ENCODE measurements around the gene GPRIN1.

The GPRIN1 gene
- 0.97 to 4.1 reads per million in 2 donors for total RNA-seq

DNA sequence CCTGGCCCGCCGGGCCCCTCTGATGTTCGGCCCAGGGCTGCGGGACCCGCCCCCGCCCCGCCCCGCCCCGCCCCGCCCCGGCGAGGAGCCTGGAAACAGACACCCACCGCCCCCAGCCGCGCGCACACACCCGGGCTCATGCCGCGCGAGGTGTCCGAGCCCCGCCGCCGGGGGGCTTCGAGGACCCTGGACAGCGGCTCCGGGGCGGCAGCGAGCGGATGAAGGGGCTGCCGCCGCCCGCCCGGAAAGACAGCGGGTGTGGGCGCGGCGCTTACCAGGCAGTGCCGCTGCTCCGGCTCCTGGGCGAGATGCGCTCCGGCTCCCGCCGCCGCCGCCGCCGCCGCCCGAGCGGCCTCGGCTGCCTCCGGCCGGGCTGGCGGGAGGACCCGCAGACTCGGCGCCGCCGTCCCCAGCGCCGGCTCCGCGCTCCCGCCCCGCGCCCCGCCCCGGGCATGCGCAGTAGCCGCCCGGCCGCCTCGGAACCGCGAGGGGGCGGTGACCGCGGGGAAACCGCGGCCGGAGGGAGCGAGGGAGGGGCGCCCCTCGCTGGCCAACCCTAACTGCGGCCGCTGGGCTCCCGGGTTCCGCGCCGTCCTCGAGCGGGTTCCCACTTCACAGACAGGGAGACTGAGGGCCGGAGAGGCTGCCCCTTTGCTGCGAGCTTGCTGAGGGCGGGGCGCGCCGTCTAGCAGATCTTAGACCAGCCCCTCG, at the start of gene GPRIN1:
Gene GPRIN1 (minus strand): TSS at position 433 of the 711 bp plus-strand sequence. CDS start 10,322 bp downstream, outside the sequence.
- peak; percentile 39 for DNase-seq

DNA sequence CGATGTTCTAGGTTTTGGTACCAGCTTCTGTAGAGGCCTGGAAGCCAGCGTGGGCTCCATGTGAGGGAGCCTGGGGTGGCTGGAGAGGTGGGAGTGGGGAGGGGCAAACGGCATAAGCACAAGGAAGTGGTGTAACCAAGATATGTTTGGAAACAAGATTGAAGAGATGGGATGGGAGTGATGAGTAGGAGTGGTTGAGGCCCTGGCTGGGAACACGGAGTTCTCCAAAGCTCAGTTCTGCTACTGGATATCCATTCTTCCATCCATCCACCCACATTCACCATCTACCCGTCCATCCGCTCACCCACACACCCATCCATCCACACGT, 49.5 kb upstream of the GPRIN1 start:
- no peak for DNase-seq

DNA sequence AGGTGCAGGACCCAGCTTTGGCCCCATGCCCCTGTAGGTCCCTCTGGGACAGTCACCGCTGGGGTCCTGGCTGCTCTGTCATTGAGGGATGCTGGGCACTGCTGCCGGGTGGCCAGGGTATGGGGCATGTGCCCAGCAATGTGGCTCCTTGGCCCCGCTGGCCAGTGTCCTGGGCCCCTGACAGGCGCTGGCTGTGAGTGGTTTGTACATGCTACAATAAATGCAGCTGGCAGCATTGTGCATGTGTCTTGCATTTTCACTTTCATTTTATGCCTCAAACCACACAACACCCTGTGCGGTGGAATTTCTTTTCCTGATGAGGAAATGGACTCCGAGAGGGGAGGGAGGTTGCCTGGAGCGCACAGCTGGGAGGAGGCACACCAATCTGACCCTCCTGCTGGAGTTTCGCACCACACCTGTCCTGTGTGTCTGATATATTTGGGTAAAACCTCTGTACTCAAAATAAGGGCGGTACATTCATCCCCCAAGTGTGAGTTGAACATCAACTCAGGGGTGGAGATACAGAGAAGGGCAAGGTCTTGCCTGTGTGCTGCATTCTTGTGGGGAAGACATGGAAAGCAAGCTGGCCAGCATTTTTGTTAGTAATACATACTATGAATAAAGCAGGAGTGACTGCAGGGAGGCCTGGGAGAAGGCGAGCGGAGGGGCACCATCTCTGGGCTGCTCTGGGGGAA, 49.0 kb upstream of the GPRIN1 start:
- DNase-seq = no peak

DNA sequence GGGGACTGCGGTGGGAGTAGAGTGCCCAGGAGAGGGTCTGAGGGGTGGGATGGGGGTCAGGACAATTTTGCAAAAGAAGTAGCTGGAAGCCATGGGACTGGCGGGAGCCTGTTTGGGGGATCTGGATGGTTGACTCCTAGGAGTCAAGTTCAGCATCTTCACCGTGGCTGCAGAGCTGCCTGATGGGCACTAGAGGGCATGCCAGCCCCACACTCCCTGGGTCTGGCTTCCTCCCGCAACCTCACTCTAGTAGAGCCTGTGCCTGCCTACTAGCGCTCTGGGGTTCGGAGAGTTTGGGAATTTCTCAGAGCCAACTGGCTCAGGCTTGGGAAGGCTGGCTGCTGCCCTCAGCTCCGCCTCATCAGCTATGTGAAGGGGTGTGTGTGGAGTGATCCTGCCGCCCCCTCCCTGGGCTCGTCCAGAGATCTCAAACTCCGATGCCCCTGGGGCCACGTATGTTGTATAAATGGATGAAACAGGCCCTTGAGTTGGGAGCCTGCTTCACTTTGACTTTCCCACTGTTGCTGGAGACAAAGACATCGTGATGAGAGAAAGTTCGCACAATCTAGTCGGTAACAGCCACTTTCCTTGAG, 48.1 kb upstream of the GPRIN1 start:
- peak; percentile 49 for DNase-seq

DNA sequence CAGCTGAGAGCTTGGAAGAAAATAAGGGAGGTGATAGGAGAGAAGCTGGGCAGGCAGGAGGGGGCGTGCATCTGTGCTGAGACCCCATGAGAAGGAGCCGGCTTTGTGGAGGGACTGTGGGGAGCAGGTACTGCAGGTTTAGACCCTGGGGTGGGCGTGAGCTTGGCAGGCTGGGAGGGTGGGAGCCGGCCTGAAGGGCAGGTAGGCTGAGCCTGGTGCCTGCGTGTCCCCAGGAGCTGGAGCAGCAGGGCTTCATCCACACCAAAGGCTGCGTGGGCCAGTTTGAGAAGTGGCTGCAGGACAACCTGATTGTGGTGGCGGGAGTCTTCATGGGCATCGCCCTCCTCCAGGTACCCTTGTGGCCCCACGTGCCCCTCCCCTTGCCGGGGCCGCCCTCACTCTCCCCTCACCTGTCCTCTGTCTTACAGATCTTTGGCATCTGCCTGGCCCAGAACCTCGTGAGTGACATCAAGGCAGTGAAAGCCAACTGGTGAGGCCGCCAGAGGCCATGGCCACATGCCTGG, 46.6 kb upstream of the GPRIN1 start:
- DNase-seq = no peak

DNA sequence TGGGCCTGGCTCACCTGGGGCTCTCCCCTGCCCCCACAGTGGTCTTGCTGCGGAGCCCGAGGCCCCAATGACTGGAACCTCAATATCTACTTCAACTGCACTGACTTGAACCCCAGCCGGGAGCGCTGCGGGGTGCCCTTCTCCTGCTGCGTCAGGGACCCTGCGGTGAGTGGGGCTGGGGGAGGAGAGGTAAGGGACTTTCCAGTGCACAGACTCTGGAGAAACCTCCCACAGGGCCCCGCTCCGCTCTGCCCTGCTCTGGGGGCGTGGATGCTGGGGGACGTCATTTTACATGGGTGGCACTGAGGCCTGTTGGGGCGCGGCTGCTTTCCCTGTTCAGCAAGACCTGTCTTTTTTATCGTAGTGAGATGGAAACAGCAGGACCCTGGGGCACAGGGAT, 44.9 kb upstream of the GPRIN1 start:
- no peak for DNase-seq

DNA sequence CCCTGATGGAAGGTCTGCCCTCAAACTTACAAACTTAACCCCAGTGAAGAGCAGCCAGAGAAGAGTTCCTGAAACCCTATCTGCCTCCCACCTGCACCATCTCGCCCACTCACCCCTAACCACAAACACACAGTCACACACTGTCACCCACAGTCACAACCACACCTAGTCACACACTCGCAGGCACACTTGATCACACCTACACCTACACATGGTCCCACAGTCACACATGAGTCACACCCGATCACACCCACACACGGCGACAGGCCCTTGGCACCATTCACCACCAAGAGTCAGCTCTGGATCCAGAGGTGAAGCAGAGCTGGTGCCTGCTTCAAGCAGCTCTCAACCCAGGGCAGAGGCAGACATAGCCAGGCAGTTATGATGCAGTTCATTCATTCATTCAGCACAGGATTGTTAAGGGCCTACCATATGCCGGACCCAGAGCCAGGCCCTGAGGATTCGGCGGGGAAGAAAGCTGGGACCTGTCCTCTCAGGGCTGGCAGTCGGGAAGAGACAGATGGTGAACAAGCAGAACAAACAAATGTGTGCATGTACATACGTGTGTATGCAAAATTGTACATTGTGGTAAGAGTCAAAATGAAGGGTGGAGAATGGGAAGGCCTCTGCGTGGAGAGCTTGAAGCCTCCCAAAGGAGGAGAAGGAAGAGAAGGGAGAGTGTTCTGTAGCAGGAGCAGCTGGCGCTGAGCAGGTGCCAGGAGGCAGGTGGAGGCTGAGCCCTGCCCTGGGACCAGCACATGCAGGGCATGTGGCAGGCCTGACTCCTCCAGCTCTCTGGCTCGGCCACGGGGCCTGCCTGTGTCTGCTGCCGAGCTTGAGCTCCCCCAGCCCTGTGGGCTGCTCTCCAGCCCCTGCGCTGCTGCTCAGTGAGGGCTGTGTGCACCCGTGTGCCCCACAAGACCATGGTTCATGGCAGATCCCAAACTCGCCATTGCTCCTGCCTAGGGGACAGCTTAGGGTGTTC, 43.7 kb upstream of the GPRIN1 start:
- DNase-seq = no peak

DNA sequence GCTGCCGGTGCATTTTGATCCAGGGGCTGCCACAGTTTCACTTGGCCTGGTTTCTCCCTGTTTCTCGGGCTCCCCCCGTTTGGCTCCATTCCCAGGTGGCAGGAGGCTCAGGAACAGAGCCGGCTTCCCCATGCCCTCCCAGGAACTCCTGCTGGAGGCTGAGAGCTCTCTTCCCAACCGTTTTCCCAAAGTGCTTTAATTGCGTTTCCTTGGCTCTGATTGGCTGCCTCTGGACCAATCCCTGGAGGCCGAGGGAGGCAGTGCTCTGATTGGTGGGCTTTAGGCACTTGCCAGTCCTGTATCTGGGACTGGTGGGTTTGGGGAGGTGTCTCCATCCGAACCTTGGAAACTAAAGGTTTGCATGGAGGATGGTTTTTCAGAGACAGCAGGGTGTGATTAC, 42.2 kb upstream of the GPRIN1 start:
- DNase-seq = no peak

DNA sequence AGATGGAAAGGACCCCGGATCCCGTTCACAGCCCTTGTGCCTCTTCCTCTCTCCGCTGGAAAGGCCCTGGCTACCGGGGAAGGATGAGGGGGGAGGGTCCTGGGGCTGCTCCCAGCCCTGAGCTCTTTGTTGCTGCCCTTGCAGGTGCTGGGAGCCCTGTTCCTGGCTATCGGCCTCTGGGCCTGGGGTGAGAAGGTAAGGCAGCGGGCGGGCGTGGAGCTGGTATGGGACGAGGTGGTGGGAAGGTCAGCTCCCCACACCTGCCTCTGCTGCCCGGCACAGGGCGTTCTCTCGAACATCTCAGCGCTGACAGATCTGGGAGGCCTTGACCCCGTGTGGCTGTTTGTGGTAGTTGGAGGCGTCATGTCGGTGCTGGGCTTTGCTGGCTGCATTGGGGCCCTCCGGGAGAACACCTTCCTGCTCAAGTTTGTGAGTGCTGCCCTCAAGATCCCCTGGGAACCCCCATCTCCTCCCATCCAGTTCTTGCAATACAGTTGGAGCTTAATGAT, 41.6 kb upstream of the GPRIN1 start:
- DNase-seq = no peak

DNA sequence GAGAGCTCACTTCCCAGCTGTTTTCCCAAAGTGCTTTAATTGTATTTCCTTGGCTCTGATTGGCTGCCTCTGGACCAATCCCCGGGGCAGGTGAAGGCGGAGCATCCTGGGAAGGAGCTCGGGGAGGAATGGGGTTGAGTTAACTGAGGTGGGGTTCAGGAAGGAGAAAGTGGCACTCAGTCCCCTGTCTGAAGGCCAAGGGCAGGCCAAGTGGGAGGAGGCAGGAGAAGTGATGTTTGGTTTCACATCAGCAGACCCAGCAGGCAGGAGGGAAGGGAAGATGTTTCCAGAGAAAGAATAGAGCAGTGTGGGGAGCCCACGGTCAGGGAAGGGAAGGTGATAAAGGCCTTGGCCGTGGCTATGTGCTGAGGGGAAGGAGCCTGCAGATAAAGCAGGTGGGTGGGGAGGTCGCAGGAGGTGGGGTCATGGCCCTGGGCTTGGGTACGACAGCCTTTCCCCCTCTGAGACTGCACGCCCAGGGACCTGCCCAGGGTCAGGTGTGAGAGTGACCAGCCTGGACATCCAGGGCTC, 40.5 kb upstream of the GPRIN1 start:
- no peak for DNase-seq

DNA sequence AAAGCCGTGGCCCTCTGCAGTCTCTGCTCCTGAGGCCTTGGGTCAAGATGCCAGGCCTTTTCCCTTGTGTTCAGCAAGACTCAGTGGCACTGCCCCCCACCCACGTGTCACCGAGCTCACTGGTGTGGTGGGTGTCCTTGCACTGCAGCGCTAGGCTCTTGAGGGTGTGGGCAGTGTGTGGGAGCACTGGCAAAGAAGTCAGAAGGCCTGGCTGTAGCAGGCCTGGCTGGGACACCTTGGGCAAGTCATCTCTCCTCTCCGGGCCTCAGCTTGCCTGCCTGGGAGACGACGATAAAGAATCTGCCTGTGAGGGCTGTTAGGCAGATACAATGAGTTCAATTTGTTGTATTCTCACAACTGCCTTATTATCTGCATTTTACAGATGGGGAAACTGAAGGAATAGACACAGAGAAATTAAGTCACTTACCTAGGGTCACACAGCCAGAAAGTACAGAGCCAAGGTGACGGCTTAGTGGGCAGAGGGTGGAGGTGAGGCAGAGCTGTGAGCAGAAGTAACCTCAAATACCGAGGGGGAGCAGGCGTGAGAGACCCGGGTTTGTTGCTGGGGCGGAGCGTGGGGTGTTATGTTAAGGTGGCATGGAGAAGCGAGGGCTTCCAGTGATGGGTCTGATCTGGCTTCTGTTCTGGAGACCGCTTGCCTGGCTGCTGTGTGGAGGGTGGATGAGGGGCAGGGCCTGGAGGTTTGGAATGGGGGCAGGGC, 38.7 kb upstream of the GPRIN1 start:
- no peak for DNase-seq

DNA sequence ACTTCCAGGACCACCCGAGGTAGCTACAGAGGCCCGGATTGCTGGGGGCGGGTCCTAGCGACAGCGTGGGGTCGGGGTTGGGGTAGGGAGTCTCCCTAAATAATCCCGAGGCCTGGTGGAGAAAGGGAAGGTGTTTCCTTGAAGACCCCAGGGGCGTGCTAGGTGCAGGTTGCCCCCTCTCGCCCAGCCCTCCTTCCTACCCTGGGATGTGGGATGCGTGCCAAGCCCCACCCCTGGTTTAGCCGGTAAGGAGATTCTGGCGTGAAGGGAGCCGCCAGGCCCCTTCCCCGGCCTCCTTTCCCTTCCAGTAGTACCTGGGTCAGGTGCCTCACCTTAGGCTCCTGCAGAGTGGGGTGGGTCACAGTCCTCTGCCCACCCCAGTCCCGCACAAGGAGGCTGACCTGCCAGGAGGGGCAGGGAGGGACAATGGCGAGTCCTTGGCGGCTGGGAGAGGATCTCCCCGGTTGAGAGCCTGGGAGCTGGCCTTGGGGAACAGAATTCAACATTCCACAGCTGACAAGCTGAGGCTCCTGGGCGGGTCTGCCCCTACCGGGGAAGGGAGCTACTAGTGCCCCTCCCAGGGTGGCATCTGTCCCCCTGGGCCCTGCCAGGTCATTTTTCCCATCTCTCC, 38.0 kb upstream of the GPRIN1 start:
- no peak for DNase-seq

DNA sequence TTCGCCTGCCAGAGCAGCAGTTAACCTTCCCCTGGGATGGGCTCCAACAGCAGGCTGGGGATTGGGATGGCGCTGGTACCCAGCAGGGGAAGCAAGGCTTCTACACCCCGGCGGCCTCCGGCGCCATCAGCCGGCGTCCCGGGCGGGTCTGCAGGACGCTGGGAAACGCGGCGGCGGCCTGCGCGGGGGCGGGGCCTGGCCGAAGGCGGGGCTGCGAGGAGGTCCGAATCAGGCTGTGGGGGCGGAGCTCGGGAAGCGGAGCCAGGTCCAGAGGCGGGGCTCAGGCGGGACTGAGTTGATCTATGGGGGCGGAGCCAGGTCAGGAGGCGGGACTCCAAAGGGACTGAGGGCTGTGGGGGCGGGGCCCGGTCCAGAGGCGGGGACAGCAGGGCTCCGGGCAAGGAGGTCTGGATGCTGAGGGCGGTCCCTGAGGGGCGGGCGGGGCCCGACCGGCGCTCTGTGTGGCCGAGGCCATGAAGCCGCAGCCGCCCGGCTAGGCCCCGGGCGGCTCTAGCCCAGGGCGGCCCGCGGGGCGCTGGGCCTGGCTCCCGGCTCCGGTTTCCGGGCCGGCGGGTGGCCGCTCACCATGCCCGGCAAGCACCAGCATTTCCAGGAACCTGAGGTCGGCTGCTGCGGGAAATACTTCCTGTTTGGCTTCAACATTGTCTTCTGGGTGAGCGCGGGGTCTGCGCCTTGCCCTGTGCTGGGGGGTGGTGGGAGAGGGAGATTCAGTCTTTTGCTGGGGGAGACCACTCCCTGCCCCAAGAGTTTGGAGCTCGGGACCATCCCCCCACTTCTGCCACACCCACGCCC, 37.3 kb upstream of the GPRIN1 start, which contains the start of gene TSPAN17:
Gene TSPAN17 (plus strand): TSS at position 455 of the 813 bp plus-strand sequence. CDS start 132 bp downstream, at position 587.
- peak; percentile 98 for DNase-seq

DNA sequence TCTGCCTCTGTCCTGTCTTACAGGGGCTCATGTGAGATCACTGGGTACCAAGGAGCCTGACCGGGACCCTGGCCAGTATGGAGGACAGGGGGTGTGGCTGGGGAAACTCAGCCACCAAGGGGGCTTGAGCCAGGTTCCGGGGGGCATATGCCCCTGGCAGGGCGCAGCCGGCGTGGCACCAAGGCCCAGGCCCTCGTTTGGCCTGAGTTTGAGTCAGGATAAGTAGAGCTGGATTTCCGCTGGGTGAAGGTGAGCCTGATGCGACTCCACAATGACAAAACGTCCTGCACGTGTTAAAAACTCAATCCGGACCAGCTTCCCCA, 36.7 kb upstream of the GPRIN1 start:
- no peak for DNase-seq

DNA sequence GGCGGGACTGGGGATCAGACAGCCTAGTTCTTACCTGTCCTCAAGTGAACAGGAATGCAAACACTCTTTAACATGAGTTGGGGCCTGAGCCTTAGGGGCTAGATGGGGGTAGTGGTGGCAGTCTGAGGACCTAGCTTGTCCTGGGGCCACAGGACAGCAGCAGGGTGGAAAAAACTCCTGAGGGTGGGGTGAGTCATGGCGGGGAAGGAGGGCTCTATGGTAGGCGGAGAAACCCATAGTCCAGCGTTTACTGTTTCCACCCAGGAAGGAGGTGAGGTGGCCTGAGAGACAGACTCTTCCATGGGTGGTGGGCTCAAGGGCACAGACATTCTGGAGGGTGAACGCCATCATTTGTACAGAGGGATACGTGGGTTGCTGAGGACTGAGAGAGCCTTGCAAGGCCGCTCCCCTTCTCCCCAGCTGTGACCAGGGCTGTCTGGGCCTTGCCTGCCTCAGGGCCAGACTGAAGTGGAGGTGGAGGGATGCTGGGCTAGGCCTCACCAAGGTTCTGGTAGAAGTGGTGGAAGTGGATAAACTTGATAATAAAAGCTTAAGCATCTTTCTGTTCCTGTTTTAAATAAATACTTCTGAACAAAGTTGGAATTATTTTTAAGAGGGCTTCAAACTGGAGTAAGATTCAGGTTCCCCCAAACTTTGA, 36.2 kb upstream of the GPRIN1 start:
- no peak for DNase-seq

DNA sequence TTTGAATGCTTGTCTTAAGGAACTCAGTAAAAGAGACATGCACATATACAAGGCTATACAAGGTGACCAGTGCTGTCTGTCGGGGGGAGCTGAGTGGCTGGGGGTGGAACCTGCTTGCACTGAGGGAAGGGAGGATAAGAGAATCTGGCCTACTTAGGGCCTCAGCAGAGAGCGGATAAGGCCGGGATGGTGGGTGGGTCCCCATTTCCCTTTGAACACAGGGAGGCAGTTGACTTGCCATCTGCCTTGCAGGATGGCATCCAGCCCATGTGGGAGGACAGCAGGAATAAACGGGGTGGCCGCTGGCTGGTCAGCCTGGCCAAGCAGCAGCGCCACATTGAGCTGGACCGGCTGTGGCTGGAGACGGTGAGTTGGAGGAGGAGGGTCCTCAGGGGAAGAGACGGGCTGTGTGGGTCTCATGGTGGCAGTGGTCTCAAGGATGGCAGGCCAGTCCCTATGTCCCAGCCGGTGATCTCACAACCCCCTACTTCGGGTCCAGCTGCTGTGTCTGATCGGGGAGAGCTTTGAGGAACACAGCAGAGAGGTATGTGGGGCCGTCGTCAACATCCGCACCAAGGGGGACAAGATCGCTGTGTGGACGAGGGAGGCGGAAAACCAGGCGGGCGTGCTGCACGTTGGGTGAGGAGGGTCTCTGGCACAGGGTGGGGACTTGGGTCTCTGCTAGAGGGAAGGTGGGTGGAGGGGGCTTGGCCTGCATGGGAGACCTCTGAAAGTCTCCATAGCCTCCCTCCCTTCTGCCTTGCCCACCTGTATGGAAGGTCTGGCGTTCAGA, 35.1 kb upstream of the GPRIN1 start:
- no peak for DNase-seq

DNA sequence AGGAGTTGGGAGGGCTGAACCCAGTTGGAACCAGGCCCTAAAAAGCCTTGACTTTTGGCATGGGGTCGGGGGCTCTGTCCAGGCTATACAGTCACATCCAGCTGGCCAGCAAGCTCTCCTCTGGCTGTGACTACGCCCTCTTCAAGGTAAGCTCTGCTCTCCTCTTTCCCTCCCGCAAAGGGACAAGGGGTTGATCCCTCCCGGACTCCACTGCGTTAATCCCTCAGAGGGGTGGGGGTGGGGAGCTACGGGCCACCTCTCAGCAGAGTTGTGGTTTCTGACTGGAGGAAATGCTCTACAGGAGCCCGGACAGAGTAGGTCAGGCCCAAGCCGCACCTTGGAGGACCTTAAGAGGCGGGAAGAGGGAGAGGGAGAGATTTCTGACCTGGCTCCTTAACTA, 34.3 kb upstream of the GPRIN1 start:
- no peak for DNase-seq

DNA sequence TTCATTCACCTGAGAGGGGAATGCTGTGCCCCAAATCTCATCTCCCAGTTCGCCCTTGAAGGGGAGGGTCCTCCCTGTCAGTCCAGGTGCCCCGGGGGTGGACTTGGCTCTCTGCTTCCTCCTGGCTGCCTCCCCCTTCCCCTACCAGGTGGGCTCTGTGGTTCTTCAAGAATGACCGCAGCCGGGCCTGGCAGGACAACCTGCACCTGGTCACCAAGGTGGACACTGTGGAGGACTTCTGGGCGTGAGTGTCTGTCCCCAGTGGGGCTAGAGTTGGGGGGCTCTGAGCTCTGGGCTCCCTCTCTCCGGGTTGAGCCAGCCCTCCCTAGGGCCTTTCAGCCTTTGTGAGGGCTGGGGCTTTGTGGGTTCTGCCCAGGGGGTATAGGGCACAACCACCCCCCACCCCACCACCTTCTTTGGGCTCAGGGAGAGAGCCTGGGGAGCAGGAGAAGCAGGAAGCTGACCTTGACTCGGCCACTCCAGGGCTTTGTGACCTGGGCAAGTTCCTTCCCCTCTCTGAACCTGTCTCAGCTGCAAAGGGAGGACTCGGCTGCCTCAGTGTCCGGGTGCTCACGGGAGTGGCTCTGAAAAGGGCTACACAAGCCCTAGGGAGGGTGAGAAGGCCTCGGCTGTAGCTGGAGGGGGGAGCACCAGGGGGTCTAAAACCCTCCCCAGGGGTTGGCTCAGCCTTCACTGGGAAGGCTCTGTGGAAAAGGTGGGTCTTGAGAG, 33.7 kb upstream of the GPRIN1 start:
- no peak for DNase-seq

Data from T-helper 9 cell (primary cell).